ENCODE results near the gene LGALS16.
"Not testable (repeated sequence)": the region's sequence is repeated elsewhere in the genome, so short reads cannot be mapped to it uniquely, and the experiment has no call there.

LGALS16 gene

GRCh38 chr19:39655613-39656012, at the start of gene LGALS16:
Gene LGALS16, plus strand, starts transcription at chr19:39655913. Its CDS starts 49 bp downstream, at chr19:39655962.
- TF ChIP-seq ZNF274 (IDR thresholded peaks at IDR 0.05; ENCODE audit: low read depth, low read length) = no peak
- H3K4me3 ChIP-seq (ENCODE audit: low read length) = no peak within 1 kb of the TSS

- no peak for TF ChIP-seq ZNF274 (IDR thresholded peaks at IDR 0.05; ENCODE audit: low read depth, low read length)
- H3K4me3 ChIP-seq (ENCODE audit: low read length) = no peak overlapping the region
Observed at GRCh38 chr19:39607021-39607420, 48.7 kb upstream of the LGALS16 start.

- no peak for TF ChIP-seq ZNF274 (IDR thresholded peaks at IDR 0.05; ENCODE audit: low read depth, low read length)
Observed at GRCh38 chr19:39607561-39607960, 48.2 kb upstream of the LGALS16 start.

GRCh38 chr19:39613597-39613996, 42.1 kb upstream of the LGALS16 start:
- no peak for TF ChIP-seq ZNF274 (IDR thresholded peaks at IDR 0.05; ENCODE audit: low read depth, low read length)
- no peak overlapping the region for H3K4me3 ChIP-seq (ENCODE audit: low read length)

More at GRCh38 chr19:39607561-39607960, 48.2 kb upstream of the LGALS16 start:
- no peak overlapping the region for H3K4me3 ChIP-seq (ENCODE audit: low read length)

- H3K4me3 ChIP-seq (ENCODE audit: low read length) = no peak overlapping the region
- no peak for TF ChIP-seq ZNF274 (IDR thresholded peaks at IDR 0.05; ENCODE audit: low read depth, low read length)
Observed at GRCh38 chr19:39617745-39618144, 38.0 kb upstream of the LGALS16 start.

GRCh38 chr19:39623946-39624345, 31.8 kb upstream of the LGALS16 start:
- no peak overlapping the region for H3K4me3 ChIP-seq (ENCODE audit: low read length)
- TF ChIP-seq ZNF274 (IDR thresholded peaks at IDR 0.05; ENCODE audit: low read depth, low read length) = no peak

- H3K4me3 ChIP-seq (ENCODE audit: low read length) = not testable (repeated sequence)
Observed at GRCh38 chr19:39627631-39628030, 28.1 kb upstream of the LGALS16 start.

- H3K4me3 ChIP-seq (ENCODE audit: low read length) = no peak overlapping the region
- no peak for TF ChIP-seq ZNF274 (IDR thresholded peaks at IDR 0.05; ENCODE audit: low read depth, low read length)
Observed at GRCh38 chr19:39631178-39631577, 24.5 kb upstream of the LGALS16 start.

GRCh38 chr19:39631626-39632025, 24.1 kb upstream of the LGALS16 start:
- no peak overlapping the region for H3K4me3 ChIP-seq (ENCODE audit: low read length)
- TF ChIP-seq ZNF274 (IDR thresholded peaks at IDR 0.05; ENCODE audit: low read depth, low read length) = no peak

- no peak for TF ChIP-seq ZNF274 (IDR thresholded peaks at IDR 0.05; ENCODE audit: low read depth, low read length)
- H3K4me3 ChIP-seq (ENCODE audit: low read length) = no peak overlapping the region
Observed at GRCh38 chr19:39637891-39638290, 17.8 kb upstream of the LGALS16 start.

GRCh38 chr19:39641773-39642172, 13.9 kb upstream of the LGALS16 start:
- H3K4me3 ChIP-seq (ENCODE audit: low read length) = no peak overlapping the region
- no peak for TF ChIP-seq ZNF274 (IDR thresholded peaks at IDR 0.05; ENCODE audit: low read depth, low read length)

- H3K4me3 ChIP-seq (ENCODE audit: low read length) = no peak overlapping the region
- no peak for TF ChIP-seq ZNF274 (IDR thresholded peaks at IDR 0.05; ENCODE audit: low read depth, low read length)
Observed at GRCh38 chr19:39643591-39643990, 12.1 kb upstream of the LGALS16 start.

GRCh38 chr19:39645800-39646411, 9.8 kb upstream of the LGALS16 start:
- TF ChIP-seq ZNF274 (IDR thresholded peaks at IDR 0.05; ENCODE audit: low read depth, low read length) = no peak
- H3K4me3 ChIP-seq (ENCODE audit: low read length) = no peak overlapping the region

GRCh38 chr19:39647918-39648317, 7.8 kb upstream of the LGALS16 start:
- no peak overlapping the region for H3K4me3 ChIP-seq (ENCODE audit: low read length)
- TF ChIP-seq ZNF274 (IDR thresholded peaks at IDR 0.05; ENCODE audit: low read depth, low read length) = no peak

GRCh38 chr19:39659791-39660190, 4.1 kb downstream of the LGALS16 start:
- no peak for TF ChIP-seq ZNF274 (IDR thresholded peaks at IDR 0.05; ENCODE audit: low read depth, low read length)
- no peak overlapping the region for H3K4me3 ChIP-seq (ENCODE audit: low read length)

- no peak overlapping the region for H3K4me3 ChIP-seq (ENCODE audit: low read length)
- TF ChIP-seq ZNF274 (IDR thresholded peaks at IDR 0.05; ENCODE audit: low read depth, low read length) = no peak
Observed at GRCh38 chr19:39660661-39661060, 4.9 kb downstream of the LGALS16 start.

Data from GM08714 (cell line).